NCI-H1694 (cell line): ENCODE results near the gene GID8.

Experiments
- DNase-seq: peaks from one replicate; lab custom pipeline; 2025; lab: John Stamatoyannopoulos, UW

The GID8 gene

DNA sequence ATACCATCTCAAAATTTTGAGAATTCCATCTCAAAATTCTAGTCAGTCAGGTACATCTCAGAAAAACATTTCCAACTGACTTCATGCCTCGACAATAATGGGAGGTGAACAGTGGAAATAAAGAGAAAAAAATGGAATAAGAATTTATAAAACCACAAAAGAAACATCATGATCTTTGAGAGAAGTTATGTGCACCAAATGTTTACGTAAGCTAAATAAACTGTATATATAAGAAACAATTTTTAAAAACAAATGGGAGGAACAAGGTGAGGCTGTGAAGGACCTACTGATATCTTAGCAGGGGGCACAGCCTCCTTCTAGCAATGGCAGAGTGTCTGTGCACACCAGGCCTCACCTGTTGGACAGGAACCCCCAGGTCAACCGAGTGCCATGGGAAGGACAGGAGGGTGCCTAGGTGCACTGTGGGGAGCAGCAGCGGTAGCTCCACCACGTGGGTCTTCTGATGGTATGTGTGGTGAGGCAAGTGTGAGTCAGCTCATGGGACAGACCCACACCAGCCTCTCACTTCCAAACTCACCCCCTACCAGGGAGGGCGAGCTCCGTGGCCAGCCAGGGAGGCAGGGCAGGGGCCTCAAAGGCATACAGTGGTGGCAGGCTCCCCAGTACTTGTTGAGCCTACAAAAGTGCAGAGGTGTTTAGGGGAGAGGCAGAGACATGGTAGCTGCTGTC lies 34.9 kb upstream of the GID8 start:
- no peak for DNase-seq

DNA sequence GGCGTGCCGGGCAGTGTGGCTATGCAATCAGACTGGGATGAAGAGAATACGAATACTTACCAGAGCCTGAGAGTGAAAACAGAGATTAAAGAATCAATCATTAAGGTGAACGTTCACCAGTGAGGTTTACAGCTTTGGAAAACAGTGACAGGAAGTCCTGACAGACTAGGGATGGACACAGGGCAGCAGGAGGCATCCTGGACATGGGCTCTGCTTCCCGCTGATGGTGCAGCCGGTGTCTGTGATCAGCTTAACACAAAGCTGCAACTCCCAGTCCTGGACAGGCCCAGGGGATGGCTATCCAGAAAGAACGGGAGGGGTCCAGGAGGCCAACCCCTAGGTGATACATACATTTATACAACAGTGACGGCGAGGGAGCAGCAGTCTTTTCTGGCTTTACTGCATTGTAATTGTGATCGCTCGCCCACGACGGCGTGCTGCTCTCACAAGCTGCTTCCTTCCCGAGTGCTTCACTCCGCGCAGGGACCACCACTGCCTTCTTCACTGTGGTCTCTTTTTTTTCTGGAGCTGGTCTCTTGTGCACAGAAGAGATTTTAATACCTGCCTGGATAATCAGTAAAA lies 32.3 kb upstream of the GID8 start:
- no peak for DNase-seq

DNA sequence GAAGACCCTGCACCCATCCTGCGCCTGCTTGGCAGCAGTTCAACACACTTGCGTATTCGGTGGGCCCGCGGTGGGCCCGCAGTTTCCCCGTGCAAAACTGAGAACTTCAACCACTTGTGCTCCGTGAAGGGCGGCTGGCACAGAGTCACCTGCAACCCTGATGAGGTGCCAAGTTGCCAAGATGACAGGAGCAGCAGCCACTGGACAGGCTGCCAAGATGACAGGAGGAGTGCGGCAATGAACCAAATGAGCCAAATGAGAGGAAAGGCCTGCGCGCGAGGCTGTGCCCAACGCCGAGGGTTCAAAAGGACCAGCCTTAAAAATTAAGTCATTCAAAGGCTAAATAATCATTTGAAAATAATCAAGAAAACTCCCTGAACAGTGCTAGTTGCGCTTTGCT lies 31.7 kb upstream of the GID8 start:
- no peak for DNase-seq

DNA sequence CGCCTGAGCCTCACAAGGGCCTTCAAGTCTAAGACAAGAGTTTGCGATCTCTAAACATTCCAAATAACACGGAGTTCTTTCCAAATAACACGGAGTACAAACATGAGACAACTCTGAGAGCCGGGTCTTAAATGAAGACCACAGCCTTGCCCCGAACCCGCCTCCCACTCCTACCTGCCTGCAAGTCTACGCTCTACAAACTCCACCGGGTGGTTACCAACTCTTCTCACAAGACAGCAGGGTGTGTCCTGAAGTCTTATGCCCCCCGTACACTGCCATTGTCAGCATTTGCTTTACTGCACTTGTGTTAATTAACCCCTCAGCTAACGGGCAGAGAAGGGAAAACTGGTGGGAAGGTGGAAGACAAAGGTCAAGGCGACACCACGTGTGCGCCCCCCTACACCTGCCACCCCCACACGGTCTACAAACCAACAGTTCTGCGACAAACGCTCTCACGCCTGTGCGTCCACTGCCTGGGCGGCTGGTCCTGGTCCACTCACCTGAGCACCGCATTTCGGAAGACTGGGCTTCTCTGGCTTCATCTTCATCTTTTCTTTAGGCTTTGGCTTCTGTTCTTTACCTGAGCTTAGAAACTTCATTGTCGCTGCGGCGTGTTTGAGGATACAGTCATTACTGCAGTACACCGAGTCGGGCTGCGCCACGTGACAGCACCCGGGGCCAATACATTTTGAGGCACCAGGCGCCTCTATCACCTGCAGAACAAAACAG lies 31.1 kb upstream of the GID8 start:
- DNase-seq: no peak

DNA sequence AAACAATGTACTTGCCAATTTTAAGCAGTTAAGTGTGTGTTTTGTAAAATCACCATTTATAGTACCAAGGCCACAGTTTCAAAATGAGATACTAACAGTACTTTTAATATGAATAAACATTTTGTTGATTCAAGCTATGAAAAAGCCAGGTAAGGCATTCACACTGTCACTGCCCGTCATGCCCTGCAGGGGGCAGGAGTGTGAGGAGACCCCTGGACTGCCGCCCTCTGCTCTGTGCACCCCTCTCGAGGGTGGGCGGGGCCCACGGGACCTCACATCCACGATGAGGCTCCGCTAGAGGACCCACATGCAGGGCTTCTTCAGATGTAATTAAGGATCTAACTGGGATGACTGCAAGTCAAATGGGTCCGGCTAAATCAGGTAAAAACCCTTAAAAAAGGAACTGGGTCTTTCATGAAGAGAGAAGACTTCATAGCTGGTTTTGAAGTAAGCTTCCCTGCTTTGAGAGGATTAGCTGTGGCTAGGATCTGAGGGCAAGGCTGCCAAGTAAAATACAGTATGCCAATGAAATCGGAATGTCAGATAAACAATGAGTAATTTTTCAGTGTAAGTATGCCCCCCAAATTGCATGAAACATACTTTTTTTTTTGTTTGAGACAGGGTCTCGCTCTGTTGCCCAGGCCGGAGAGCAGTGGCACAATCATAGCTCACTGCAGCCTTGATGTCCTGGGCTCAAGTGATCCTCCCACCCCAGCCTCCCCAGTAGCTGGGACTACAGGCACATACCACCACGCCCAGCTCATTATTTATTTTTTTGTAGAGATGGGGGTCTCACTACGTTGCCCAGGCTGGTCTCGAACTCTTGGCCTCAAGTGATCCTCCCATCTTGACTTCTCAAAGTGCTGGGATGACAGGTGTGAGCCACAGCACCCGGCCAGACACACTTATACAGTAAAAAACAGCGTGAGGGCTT lies 30.3 kb upstream of the GID8 start:
- no peak for DNase-seq

DNA sequence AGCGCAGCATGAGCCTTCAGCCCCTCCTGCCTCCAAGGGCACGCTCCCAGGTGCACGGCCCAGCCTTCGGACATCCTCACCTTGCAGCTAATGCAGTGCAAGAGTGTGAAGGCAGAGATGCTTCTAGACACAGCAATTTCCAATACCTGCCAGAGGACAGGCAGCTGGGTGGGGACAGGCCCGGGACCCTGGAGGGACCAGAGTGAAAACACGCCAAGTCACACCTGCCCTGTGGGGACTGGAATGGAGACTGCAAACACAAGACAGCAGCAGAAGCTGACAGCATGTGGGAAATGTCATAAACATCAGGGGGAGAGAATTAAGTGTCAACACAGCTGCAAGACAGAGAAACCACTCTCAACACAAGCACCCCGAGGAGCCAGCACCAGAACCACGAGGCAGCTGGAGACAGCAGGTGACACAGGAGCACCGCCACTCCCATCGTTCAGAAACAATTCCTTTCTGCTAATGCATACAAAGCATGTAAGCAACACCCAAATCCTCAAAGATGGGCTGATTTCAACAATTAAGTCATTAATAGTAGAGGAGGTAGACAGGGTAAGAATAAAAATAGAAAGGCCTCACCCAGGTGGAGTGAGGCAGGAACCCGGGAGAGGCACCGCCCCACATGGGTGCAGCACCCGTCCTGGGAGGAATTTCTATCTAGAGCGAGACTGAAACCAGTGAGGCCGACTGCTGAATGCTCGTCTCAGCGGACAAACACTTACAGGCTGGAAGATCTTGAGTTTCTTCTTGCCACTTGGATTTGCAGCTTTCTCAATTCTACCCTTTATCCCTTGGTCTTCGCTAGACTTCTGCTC lies 28.8 kb upstream of the GID8 start:
- no peak for DNase-seq

DNA sequence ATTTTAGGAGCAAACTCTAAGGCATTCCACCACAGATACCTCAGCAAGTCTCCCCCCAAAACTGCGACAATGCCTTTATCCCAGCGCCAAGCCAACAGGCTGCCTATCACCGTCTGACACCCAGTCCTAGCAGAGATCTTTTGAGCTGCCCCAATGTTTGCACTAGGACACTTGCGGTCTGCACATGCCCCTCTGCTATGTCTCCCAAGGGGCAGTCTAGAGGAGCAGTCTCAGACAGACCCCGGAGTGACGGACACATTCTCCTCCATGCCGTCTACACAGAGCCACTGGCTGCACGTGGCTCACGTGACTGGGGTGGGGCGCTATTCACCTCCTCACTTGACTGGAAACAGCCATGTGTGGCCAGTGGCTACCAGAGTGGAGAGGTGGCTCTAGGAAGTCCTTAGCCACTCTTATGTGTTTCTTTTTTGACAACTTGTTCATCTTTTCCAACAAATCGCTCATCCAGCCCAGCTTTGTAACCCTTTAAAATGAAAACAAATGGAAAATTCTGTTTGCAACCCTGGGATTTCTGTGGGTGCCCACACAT lies 27.7 kb upstream of the GID8 start:
- DNase-seq: no peak

DNA sequence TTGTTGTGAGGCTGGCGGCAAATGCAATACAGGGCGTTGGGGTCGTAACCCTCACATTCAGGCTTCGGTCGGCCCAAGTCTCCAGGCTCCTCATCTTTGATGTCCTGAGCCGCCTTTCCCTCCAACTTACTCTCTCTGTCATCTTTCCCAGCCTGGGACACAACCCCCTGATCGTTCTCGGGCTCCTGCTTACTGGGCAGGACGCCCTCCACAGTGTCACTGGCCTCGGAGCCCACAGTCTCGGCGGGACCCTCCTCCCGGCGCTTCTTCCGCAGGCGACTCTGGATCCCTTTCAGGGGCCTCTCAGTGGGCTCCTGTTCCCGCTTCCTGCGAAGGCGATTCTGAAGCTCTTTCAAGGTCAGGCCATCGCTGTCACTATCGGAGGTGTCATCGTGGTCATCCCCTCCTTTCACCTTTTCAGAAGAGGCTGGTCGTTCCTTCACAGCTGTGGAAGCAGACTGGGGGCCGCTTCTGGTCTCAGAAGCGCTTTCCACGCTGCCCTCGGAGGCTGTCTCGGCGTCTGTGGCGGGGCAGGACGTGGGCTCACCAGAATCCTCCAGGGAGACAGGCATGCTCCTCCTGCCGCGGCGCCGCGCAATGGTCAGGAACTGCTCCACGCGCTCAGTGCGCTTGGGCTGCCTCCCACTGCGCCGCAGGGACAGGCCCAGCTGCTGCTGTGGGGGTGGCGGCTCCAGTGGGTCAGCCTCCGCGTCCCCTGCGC lies 27.0 kb upstream of the GID8 start:
- no peak for DNase-seq

DNA sequence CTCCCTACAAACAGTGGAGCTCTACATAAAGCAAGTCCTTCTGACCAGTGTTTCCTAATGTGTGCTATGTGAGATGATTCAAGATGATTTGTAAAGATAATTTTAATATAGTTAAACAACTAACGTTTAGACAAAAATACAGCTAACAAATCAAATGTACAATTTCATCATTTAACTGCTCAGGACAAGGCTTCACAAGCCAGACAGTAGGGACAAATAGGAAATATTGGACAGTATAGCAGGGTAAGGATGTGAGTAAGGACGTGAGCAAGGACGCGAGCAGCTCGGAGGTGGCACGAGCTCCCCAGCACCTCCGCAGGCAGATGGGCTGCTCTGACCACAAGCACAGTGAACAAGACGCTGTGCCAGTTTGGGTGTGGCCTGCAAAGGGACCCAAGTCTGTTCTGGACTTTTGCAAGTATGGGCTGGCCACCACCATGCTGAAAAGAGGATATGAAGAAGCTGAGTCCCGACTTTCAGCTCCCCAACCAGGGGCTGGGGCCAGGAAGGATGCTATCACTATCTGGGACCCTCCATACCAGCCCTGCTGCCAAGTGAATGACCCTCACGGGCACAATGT lies 26.2 kb upstream of the GID8 start:
- no peak for DNase-seq

DNA sequence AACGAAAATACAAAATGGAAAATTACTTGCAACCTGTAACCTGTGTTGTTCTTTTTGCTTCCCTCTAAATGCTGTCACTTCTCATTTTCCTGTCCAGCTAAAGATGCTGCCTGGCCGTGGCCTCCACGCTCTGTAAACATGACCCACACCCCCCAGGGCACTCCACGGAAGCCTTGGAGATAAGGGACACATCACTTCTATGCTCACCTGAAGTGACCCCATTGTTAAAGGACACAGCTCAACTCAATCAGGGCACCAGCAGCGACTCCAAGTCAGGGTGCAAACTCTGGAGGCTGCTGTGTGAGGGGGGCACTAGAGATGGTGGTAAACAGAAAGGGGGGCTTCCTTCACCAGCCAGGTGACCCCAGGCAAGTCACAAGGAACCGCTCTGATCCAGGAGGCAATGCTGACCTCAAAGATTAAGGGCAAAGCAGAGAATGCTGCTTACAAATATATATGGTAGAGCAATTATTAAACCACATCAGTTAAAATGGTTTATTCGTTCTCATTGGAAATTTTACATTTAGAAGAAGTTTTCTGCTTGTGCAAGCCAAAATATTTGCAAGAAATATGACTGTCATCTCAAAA lies 24.8 kb upstream of the GID8 start:
- no peak for DNase-seq

DNA sequence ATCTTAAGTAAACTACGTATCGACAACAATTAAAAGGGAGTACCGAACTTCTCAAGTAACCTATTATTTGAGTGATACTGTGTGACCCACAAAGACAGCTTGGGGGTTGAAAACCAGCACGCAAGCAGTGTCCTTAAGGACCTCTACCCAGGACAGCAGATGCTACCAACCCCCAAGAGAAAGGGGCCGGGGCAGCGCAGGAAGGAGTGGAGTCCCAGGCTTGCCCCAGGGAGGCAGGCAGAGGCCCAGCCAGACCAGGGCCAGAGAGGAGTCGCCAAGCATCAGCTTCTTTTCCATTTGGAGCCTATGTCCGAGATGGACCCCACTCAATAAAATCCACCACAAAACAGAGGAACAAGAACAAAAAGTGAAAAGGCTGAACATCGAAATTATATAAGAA lies 23.5 kb upstream of the GID8 start:
- DNase-seq: no peak

DNA sequence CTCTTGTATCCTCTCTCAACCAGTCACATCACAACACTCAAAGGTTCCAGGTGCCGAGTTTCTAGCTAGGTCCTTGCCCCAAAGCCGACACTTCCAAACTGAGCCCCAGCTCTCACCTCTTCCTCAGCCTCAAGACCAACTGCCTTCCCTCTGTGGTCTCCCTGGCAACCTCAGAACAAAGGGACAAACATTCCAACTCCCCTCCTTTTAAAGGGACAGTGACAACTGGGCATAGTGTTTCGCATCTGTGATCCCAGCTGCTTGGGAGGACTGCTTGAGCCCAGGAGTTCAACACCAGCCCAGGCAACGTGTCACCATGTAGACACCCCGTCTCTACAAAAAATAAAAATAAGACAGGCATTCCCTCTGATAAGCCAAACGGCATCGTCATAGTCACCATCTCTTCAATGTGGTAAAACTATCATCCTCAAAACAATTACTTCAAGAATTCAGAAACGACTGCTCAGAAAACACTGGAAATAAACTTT lies 22.9 kb upstream of the GID8 start:
- no peak for DNase-seq

DNA sequence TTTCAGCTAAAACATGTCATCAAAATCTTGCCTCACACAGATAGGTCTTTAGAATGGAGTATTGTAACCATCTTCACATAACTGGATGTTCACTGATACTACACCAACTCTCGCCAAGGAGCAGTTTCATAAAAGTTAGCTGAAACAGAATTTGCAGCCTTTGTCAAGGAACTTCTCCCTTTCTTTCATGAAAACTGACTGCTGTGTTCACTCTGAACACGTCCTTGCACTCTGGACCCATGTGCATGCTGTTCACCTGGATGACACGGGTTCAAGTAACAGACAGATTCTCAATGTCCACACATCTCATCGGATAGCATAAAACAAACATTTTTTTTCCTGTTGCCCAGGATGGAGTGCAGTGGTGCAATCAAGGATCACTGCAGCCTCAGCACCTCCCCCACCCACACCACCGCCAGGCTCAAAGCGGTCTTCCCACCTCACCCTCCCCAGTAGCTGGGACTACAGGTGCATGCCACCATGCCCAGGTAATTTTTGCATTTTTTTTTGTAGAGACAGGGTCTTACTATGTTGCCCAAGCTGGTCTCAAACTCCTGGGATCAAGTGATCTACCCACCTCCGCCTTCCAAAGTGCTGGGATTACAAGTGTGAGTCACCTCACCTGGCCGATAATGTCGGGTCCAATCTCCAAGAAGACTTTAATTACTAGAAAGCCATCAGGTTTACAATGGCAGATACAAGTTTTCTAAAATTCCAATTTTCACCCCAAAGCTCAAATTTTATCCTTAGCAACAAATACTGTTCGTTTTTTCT lies 21.1 kb upstream of the GID8 start:
- DNase-seq: no peak

DNA sequence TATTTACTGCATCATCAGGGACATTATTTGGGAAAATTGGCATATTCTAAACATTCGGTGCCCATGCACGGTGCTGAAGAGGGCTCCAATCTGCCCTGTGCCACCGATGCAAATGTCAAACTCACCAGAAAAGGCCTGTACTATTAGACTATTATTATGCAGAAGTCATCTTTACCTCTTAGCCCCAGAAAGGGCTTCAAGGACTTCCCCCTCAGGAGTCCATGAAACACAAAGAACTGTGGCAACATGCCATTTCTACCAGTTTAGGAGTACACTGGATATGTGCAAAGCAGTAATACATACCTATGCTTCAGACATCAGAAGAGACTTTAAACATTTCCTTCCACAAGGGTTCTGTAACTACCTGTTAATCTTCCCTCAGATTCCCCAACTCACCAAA lies 20.2 kb upstream of the GID8 start:
- DNase-seq: no peak

DNA sequence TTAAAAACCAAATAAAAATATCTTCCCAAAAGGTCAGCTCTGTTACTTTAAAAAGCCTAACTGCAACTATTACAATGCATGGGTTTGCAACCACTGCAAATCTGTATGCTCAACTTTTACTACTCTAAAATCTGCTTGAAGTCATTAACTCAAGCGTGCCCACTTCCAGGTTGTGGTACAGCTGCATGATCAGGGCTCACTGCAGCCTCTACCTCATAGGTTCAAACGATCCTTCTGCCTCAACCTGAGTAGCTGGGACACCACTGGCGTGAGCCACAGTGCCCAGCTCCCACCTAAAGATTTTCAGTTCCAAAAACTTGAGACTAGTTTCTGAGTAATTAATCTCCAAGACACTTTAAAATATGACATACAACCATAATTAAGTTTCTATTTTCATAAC lies 19.8 kb upstream of the GID8 start:
- DNase-seq: no peak

DNA sequence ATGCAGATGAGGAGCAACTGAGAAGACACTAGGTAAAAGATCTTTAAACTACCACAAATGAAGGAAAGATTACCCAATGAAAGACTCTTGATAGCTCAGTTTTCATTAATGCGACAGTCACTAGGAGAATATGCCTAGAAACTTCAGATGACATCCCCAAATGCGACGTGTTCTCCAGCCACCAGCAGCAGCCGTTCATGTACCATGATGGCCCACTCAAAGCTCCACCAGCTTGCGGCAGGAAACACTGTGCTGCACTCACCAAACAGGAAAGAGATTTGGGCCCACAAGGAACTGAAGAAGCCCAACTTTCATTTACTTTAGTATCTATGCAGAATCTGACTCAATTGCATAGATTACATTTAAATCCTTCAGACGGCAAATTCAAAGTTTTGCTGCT lies 19.1 kb upstream of the GID8 start:
- DNase-seq: no peak

DNA sequence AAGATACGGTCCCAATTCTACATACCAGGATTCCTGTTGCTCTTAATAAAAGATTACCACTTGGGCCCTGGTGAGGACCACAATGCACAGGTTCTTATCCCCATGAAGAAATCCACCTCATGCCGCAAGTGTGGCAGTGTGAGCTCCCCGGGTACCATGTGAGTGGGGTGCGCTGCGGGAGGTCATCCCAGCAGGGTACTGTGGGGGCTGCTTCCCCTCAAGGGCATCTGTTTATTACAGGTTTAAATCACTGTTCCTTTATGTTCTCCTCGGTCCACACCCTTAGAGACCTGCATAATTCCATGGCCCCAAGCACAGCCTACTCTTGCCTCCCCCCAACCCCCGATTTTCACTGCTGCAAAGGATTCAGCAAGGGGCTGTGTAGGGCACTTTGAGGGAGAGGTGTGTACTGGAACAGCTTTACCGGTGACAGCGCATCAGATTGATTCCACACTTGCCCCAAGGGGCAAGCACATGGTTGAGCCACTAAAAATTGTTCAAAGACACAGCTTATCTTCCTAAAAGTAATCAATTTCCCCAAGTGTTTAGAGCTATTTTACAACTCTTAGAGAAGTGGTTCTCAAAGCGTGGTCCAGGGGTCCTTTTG lies 17.8 kb upstream of the GID8 start:
- DNase-seq: no peak

DNA sequence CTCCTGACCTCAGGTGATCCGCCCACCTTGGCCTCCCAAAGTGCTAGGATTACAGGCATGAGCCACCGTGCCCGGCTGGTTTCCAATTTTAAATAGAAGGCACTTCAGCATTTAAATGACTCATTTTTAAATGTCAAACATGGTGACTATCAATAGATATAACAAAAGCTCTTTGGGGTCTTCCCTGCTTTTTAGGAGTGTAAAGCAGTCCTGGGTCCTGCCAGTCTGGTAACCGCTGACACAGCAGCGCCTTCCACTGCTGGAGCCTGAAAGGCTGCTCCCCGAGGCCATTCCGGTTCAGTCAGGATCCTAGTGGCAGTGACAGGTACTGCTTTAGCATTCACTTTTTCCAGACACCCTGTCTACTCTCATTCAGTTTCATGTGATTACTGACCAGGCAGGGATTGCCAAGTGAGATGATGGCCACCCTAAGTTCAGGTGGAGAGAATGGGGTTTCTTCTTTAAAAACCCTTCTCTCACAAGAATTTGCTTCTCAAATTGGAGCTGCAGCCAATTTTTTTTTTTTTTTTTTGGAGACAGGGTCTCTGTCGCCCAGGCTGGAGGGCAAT lies 16.7 kb upstream of the GID8 start:
- peak; percentile 36 for DNase-seq
